SK-MEL-5 (cell line): Measurements from ENCODE around the gene SLC16A12. TPM values are rescaled to one million over a fixed set of nuclear protein-coding genes. Genes with fewer than 3 reads are reported as not detected.
"Not testable (repeated sequence)": the region's sequence is repeated elsewhere in the genome, so short reads cannot be mapped to it uniquely, and the experiment has no call there.

ENCODE experiments used
- DNase-seq: peaks from one replicate; pipeline ENCODE4 v3.0.0-alpha.2; 2016; ENCODE audit warnings: low read depth, low spot score
- in situ Hi-C: cut with HindIII; loops from 2 replicates; pipeline ENCODE4 v1.10.0; 2016; ENCODE audit warnings: low sequenced_read_pairs, high pct_unique_total_duplicates, low pct_unique_long_range_greater_than_20kb
- total RNA-seq: library from RNA; depleted of rRNA; stranded (reverse); fragments of >200 nt; shearing (Covaris generic); gene quantifications from 2 replicates; pipeline ENCODE4 v1.2.3, GENCODE V29; 2014; rRNA removed

SLC16A12 gene
- total RNA-seq, 1 experiment from 2014 or later = not detected

GRCh38 chr10:89391907-89392756 is 143.3 kb downstream of the SLC16A12 start, which contains the start of gene IFIT1:
Gene IFIT1 (plus strand): TSS chr10:89392623. CDS start chr10:89392713, 90 bp downstream.
- in situ Hi-C loops = no loop called here
- peak; percentile 78 for DNase-seq

DNA sequence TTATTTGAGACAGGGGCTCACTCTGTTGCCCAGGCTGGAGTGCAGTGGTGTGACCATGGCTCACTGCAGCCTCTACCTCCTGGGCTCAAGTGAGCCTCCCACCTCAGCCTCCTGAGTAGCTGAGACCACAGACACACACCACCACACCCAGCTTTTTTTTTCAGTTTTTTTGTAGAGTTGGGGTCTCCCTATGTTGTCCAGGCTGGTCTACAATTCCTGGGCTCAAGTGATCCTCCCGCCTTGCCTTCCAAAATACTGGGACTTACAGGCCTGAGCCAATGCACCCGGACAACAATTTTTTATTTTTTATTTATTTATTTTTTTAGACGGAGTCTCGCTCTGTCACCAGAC is 144.2 kb downstream of the SLC16A12 start:
- in situ Hi-C loops, DNase-seq: not testable (repeated sequence)

DNA sequence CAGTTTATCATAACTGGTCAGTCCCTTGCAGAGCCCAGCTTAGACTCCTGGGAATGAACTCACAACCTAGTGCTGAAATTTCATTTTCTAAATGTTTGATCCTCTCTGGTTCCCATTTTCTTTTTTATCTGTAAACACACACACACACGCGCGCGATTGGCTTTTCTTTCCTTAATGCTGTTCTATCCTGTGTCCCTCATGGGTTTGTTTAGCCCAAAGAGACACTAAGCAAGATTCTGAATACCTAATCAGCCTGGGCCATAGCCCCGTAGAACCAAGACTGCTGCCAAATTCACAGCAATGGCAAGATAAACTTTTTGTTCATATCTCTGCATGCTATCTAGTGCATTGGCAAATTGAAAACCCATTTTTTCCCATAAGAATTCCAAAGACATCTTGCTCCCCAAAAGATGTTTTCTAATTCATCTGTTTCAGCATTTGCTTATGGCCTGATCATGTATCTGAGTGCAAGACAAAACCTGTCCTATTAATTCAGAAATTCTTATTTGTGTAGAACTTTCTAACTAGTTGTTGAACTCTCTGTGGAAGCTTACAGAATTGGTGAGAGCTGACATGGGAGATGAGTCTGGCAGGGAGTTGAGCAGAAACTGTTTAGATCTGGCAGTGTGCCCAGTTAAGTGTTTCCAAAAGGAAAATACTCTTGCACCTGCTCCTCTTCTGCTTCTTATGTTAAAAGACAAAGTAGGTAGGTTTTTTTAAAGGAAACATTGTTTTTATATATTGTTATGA is 144.7 kb downstream of the SLC16A12 start:
- no peak for DNase-seq
- in situ Hi-C loops = no loop called here

GRCh38 chr10:89389254-89389653 is 146.1 kb downstream of the SLC16A12 start:
- in situ Hi-C loops = no loop called here

DNA sequence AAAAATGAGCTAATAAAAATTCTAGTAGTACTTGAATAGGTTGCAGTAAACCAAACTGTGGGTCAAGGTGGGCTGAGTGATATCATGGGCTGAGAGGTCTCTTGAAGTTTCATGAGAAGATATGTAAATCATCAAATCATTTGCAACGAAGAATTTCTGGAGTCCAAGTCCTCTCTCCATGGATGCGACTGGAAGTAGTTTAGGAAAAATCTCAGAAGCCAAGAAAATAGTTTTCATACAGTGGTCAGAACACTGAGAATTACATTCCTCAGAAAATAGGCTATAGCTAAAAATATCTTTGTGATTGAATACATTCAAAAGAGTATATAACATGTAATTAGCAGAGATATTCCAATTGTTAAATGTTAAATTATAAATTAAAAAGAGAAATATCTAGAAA is 146.6 kb downstream of the SLC16A12 start:
- in situ Hi-C loops = no loop called here
- no peak for DNase-seq

More at GRCh38 chr10:89389254-89389653, 146.1 kb downstream of the SLC16A12 start:
- peak; percentile 62 for DNase-seq

- DNase-seq = no peak
- in situ Hi-C loops = no loop called here
These were observed 150.7 kb downstream of the SLC16A12 start for GRCh38 chr10:89384474-89385340.

- no peak for DNase-seq
- in situ Hi-C loops = no loop called here
These were observed 152.6 kb downstream of the SLC16A12 start for GRCh38 chr10:89382757-89383156.

Other genes starting within 250 kb of the SLC16A12 start
- gene IFIT2, start 233.5 kb downstream of the SLC16A12 start, total RNA-seq = 1.7 and 2.0 TPM in 2 replicates
- gene IFIT3, start 207.6 kb downstream of the SLC16A12 start, total RNA-seq = 4.5 and 5.0 TPM in 2 replicates
- gene IFIT1B, start 157.5 kb downstream of the SLC16A12 start, total RNA-seq = not detected in 2 replicates
- gene IFIT1, start 143.0 kb downstream of the SLC16A12 start, total RNA-seq = 0.24 and 1.3 TPM in 2 replicates
- 9.3 and 10.3 TPM in 2 replicates for gene IFIT5, start 121.0 kb downstream of the SLC16A12 start, total RNA-seq
- 2.2 and 2.4 TPM in 2 replicates for gene PANK1, start 109.6 kb upstream of the SLC16A12 start, total RNA-seq
- 10.5 and 10.7 TPM in 2 replicates for gene KIF20B, start 166.0 kb upstream of the SLC16A12 start, total RNA-seq